ENCODE measurements around the gene CAMKMT. TPM values are rescaled to one million over a fixed set of nuclear protein-coding genes. Genes with fewer than 3 reads are reported as not detected.

CAMKMT gene
- total RNA-seq, 2 experiments from 2014 or later: 25.7 to 27.4 TPM

DNA sequence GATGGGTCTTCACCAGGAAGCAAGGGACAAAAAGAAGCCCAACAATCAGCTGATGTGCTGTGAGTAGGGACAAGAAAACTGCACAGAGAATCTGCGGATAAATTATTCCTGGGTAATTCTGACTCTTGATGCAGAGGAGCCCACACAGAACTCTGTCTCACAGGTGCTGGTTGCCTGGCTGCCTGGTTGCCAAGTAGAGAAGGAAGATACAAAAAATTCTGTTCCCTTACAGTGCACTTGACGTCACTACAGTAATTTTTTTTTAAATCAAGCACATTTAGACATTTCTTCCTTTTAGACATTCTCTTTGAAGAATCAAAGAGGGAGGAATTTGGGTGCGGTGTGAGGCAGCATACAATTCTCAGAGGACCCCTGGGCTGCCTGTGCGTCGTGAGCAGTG lies 427.7 kb downstream of the CAMKMT start:
- H3K4me1 ChIP-seq (ENCODE audit: insufficient read depth, low read length, poor library complexity, severe bottlenecking): no peaks in the 10 kb centered on the region
- H2AFZ ChIP-seq (ENCODE audit: low read length): no peak overlapping the region
- H3K9me2 ChIP-seq (ENCODE audit: insufficient read depth, low read length): no peaks in the 10 kb centered on the region
- intact Hi-C loops (cut with micrococcal nuclease; ENCODE audit: unreplicated experiment): no loop called here
- H3K4me3 ChIP-seq (ENCODE audit: low read depth, low read length, poor library complexity, severe bottlenecking): no peak overlapping the region
- TF ChIP-seq EZH2phosphoT487 (IDR thresholded peaks at IDR 0.05; ENCODE audit: borderline replicate concordance, low read depth, low read length): no peak
- TF ChIP-seq, protein P1, sequence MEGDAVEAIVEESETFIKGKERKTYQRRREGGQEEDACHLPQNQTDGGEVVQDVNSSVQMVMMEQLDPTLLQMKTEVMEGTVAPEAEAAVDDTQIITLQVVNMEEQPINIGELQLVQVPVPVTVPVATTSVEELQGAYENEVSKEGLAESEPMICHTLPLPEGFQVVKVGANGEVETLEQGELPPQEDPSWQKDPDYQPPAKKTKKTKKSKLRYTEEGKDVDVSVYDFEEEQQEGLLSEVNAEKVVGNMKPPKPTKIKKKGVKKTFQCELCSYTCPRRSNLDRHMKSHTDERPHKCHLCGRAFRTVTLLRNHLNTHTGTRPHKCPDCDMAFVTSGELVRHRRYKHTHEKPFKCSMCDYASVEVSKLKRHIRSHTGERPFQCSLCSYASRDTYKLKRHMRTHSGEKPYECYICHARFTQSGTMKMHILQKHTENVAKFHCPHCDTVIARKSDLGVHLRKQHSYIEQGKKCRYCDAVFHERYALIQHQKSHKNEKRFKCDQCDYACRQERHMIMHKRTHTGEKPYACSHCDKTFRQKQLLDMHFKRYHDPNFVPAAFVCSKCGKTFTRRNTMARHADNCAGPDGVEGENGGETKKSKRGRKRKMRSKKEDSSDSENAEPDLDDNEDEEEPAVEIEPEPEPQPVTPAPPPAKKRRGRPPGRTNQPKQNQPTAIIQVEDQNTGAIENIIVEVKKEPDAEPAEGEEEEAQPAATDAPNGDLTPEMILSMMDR (conservative IDR thresholded peaks at IDR 0.05; ENCODE audit: low read length): no peak
- H3K79me2 ChIP-seq (ENCODE audit: insufficient read depth, low read depth, low read length): no peaks in the 10 kb centered on the region
- no peak overlapping the region for H3K4me2 ChIP-seq (ENCODE audit: low read length)
- no peaks in the 10 kb centered on the region for H3K36me3 ChIP-seq (ENCODE audit: insufficient read depth, low read length)
- H3K27ac ChIP-seq (ENCODE audit: low read depth, low read length, poor library complexity, severe bottlenecking): no peak overlapping the region
- BruUV-seq (replicated peaks): no TSS peak
- ChIA-PET CTCF (ENCODE audit: unreplicated experiment) (no interaction called here), POLR2A (no interaction called here)
- H3K9me3 ChIP-seq (ENCODE audit: low read length): no peaks in the 10 kb centered on the region
- no peaks in the 10 kb centered on the region for H4K20me1 ChIP-seq (ENCODE audit: insufficient read depth, low read length)
- no peak for DNase-seq (ENCODE audit: low spot score)

DNA sequence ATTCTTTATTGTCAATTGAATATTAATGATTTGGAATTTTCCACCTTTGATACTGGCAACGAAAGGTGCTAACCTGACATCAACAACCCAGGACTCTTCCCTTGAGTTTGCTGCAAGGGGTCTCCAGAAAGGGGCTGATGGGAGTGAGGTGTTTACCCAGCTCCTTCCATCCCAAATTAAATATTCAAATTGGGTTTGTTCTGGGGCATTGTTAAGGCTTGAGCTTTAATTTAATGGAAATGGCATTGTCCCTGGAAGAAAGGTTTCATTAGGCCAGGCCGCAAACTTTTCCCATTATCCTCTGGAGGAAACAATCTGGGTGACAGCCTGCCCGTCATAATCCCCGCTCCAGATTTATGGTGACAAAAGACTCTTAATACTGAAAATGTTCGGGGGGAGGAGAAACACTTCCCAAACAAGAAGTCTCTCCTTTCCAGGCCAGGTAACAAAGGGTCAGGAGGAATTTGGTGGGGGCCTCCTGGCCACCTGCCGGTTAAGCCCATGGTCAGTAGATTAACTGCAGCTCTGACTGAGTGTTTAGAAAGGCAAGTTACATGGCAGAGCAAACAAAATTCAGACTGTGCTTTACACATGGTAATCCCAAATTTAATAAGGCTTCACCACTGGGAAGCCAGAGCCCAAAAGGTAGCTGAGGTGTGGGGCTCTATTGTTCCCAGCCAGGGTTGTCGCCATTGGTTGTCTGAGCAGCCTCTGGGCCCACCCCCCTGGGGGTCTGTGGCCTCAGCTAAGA lies 428.4 kb downstream of the CAMKMT start:
- POLR2A ChIA-PET: no interaction called here
- Histone ChIP-seq H3K9me2 (ENCODE audit: insufficient read depth, low read length) (no peaks in the 10 kb centered on the region), H3K27ac (ENCODE audit: low read depth, low read length, poor library complexity, severe bottlenecking) (no peak overlapping the region), H4K20me1 (ENCODE audit: insufficient read depth, low read length) (no peaks in the 10 kb centered on the region), H3K4me3 (ENCODE audit: low read depth, low read length, poor library complexity, severe bottlenecking) (no peak overlapping the region), H2AFZ (ENCODE audit: low read length) (no peak overlapping the region), H3K36me3 (ENCODE audit: insufficient read depth, low read length) (no peaks in the 10 kb centered on the region), H3K4me1 (ENCODE audit: insufficient read depth, low read length, poor library complexity, severe bottlenecking) (no peaks in the 10 kb centered on the region), H3K4me2 (ENCODE audit: low read length) (no peak overlapping the region), H3K79me2 (ENCODE audit: insufficient read depth, low read depth, low read length) (no peaks in the 10 kb centered on the region), H3K9me3 (ENCODE audit: low read length) (no peaks in the 10 kb centered on the region)
- CTCF ChIA-PET (ENCODE audit: unreplicated experiment): no interaction called here
- no TSS peak for BruUV-seq (replicated peaks)
- intact Hi-C loops (cut with micrococcal nuclease; ENCODE audit: unreplicated experiment): no loop called here
- DNase-seq (ENCODE audit: low spot score): no peak
- TF ChIP-seq, protein P1 (conservative IDR thresholded peaks at IDR 0.05; ENCODE audit: low read length): no peak
- TF ChIP-seq EZH2phosphoT487 (IDR thresholded peaks at IDR 0.05; ENCODE audit: borderline replicate concordance, low read depth, low read length): no peak

DNA sequence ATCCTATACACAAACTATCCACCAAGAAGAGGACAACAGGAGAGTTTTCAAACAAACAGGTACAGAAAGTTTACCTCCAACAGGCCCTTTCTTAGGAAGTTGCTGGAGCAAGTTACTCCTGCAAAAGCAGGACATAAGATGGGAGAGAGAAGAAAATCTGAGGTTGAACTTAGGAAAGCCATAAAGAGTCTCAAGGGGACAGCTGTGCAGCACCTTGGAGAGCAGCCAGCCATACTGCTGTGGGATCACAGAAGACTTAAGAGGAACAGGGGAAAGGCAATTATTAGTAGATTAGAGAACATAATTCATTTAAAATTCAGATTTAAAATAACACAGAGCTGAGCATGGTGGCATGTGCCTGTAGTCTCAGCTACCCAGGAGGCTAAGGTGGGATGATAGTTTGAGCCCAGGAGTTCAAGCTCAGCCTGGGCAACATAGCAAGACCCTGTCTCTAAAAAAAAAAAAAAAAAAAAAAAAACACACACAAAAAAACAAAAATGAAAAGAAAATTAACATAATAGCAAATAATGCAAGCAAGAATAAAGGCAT lies 431.6 kb downstream of the CAMKMT start:
- Histone ChIP-seq H3K9me3 (ENCODE audit: low read length) (no peaks in the 10 kb centered on the region), H3K36me3 (ENCODE audit: insufficient read depth, low read length) (no peaks in the 10 kb centered on the region), H3K4me1 (ENCODE audit: insufficient read depth, low read length, poor library complexity, severe bottlenecking) (no peaks in the 10 kb centered on the region), H3K27ac (ENCODE audit: low read depth, low read length, poor library complexity, severe bottlenecking) (no peak overlapping the region), H2AFZ (ENCODE audit: low read length) (no peak overlapping the region), H3K9me2 (ENCODE audit: insufficient read depth, low read length) (no peaks in the 10 kb centered on the region), H3K79me2 (ENCODE audit: insufficient read depth, low read depth, low read length) (no peaks in the 10 kb centered on the region), H3K4me2 (ENCODE audit: low read length) (no peak overlapping the region), H4K20me1 (ENCODE audit: insufficient read depth, low read length) (no peaks in the 10 kb centered on the region), H3K4me3 (ENCODE audit: low read depth, low read length, poor library complexity, severe bottlenecking) (no peak overlapping the region)
- ChIA-PET CTCF (ENCODE audit: unreplicated experiment) (no interaction called here), POLR2A (interaction anchor here (0.7 kb wide), 2 partner anchors 14 to 79 kb away, joined by 3 read pairs; no protein-coding TSS in a partner anchor)
- no TSS peak for BruUV-seq (replicated peaks)
- peak; percentile 4 for DNase-seq (ENCODE audit: low spot score)
- TF ChIP-seq, protein P1 (conservative IDR thresholded peaks at IDR 0.05; ENCODE audit: low read length): no peak
- no peak for TF ChIP-seq EZH2phosphoT487 (IDR thresholded peaks at IDR 0.05; ENCODE audit: borderline replicate concordance, low read depth, low read length)
- intact Hi-C loops (cut with micrococcal nuclease; ENCODE audit: unreplicated experiment): no loop called here
